Natural killer cell (primary cell): Measurements from ENCODE around the gene NELFE. TPM values are rescaled to one million over a fixed set of nuclear protein-coding genes. Genes with fewer than 3 reads are reported as not detected.

Experiments used
- ATAC-seq, 3 donors: fragments of 150-1000 bp in 2 of 3; fragments of 200-7000 bp in 1 of 3; cut with Tn5 transposase; 1 replicate in 1 of 3; 2 replicates in 2 of 3; pipeline ENCODE4 v1.10.0; 2021; ENCODE audit warnings: mild to moderate bottlenecking in 2 of 3, moderate library complexity in 2 of 3
- DNase-seq, 2 donors: peaks; one replicate each; pipeline versions ENCODE4 v3.0.0 to v3.0.0-alpha.2; 2013 to 2021; ENCODE audit warnings: mixed read lengths in 1 of 2
- H3K27ac ChIP-seq: one replicate; pipeline ENCODE4 v1.5.1; 2013; ENCODE audit warnings: mild to moderate bottlenecking, low read length
- H3K27me3 ChIP-seq: one replicate; pipeline ENCODE4 v1.6.1; 2013; ENCODE audit warnings: low read length; ENCODE audit not compliant: control insufficient read depth, insufficient read depth
- H3K36me3 ChIP-seq: one replicate; pipeline ENCODE4 v1.6.1; 2013; ENCODE audit warnings: low read length; ENCODE audit not compliant: control insufficient read depth, insufficient read depth
- H3K4me1 ChIP-seq: one replicate; pipeline ENCODE4 v1.6.1; 2013; ENCODE audit warnings: low read length; ENCODE audit not compliant: control insufficient read depth, insufficient read depth
- H3K4me3 ChIP-seq: one replicate; pipeline ENCODE4 v1.5.1; 2013; ENCODE audit warnings: low read length
- H3K9me3 ChIP-seq: one replicate; pipeline ENCODE4 v1.6.1; 2013; ENCODE audit warnings: low read length; ENCODE audit not compliant: control insufficient read depth, insufficient read depth
- H3K27ac Mint-ChIP-seq, 2 donors: one replicate each; pipeline ENCODE4 v1.8.0; 2022; ENCODE audit warnings: mild to moderate bottlenecking in 2 of 2, mixed read lengths in 2 of 2, moderate library complexity in 1 of 2
- H3K27me3 Mint-ChIP-seq, 2 donors: one replicate each; pipeline ENCODE4 v1.8.0; 2022; ENCODE audit warnings: low read depth in 2 of 2, mixed read lengths in 2 of 2
- H3K36me3 Mint-ChIP-seq: one replicate; pipeline ENCODE4 v1.8.0; 2022; ENCODE audit warnings: mixed read lengths
- H3K4me1 Mint-ChIP-seq, 2 donors: one replicate each; pipeline ENCODE4 v1.8.0; 2022; ENCODE audit warnings: mixed read lengths in 2 of 2
- H3K4me3 Mint-ChIP-seq: one replicate; pipeline ENCODE4 v1.8.0; 2022; ENCODE audit warnings: mild to moderate bottlenecking, moderate library complexity, mixed read lengths
- H3K9me3 Mint-ChIP-seq, 2 donors: one replicate each; pipeline ENCODE4 v1.8.0; 2022; ENCODE audit warnings: mixed read lengths in 2 of 2
- CTCF ChIP-seq: fragments of 200-600 bp; IDR thresholded peaks from one replicate; pipeline ENCODE4 v1.8.0; 2022; ENCODE audit warnings: antibody characterized with exemption
- WGBS: methylation state at CpG from one replicate; pipeline ENCODE4 v1.1.7; 2013; ENCODE audit warnings: missing lambda C conversion rate; ENCODE audit not compliant: insufficient coverage; 5-methylcytosine and 5-hydroxymethylcytosine counted together
- intact Hi-C: fragments of 100-400 bp; cut with micrococcal nuclease; formaldehyde crosslinking; loops from one replicate; pipeline ENCODE4 v1.14.2; 2022
- total RNA-seq, 4 donors: library from RNA; stranded (reverse); fragments of 120-200 nt in 1 of 4; gene quantifications; one replicate each; pipeline versions ENCODE4 v1.2.3 to v1.2.4, GENCODE V29; 2013 to 2022

Gene NELFE
- total RNA-seq, 3 donors from 2014 or later (not counting 1 experiment from before 2014, with no cell fraction given), result 52.6 to 62.3 (median 56.3) TPM

GRCh38 chr6:31903957-31904356, 54.8 kb downstream of the NELFE start:
- Mint-ChIP-seq H3K27me3 (peaks cover 0 to 5% of the 10 kb centered on the region in 2 donors), H3K9me3 (no peaks in the 10 kb centered on the region), H3K27ac (no peak overlapping the region), H3K36me3 (no peaks in the 10 kb centered on the region), H3K4me1 (peaks cover 16 to 30% of the 10 kb centered on the region in 2 donors), H3K4me3 (peak overlapping the region; percentile 50)
- H3K27ac ChIP-seq, result no peak overlapping the region
- no peak for ATAC-seq
- H3K9me3 ChIP-seq, result no peaks in the 10 kb centered on the region
- intact Hi-C loops, result no loop called here
- TF ChIP-seq CTCF, result no peak
- no peaks in the 10 kb centered on the region for H3K36me3 ChIP-seq
- DNase-seq, result no peak
- 95% methylated on average over 2 of the region's 3 CpGs for WGBS
- H3K4me1 ChIP-seq, result peaks cover 38% of the 10 kb centered on the region
- no peaks in the 10 kb centered on the region for H3K27me3 ChIP-seq
- H3K4me3 ChIP-seq, result no peak overlapping the region

Other genes with a start within 250 kb of the NELFE start
- under 1 TPM in 1 of 3 donors, not detected in 2; 0.94 TPM for gene LY6G6D, start 243.6 kb downstream of the NELFE start, total RNA-seq
- gene LY6G6C, start 237.2 kb downstream of the NELFE start, total RNA-seq, result not detected
- 10 to 100 TPM in 2 of 3 donors, 1 to 10 TPM in 1; 9.4 to 19.0 (median 12.8) TPM for gene MPIG6B, start 235.6 kb downstream of the NELFE start, total RNA-seq
- 10 to 100 TPM; 22.3 to 36.1 (median 24.6) TPM for gene DDAH2, start 229.7 kb downstream of the NELFE start, total RNA-seq
- gene CLIC1, start 222.4 kb downstream of the NELFE start, total RNA-seq, result 100 to 1,000 TPM; 348 to 363 (median 355) TPM
- gene MSH5, start 219.0 kb downstream of the NELFE start, total RNA-seq, result 10 to 100 TPM; 28.2 to 44.6 (median 43.7) TPM
- gene SAPCD1, start 196.3 kb downstream of the NELFE start, total RNA-seq, result 10 to 100 TPM in 1 of 3 donors, 1 to 10 TPM in 2; 5.4 to 14.5 (median 6.9) TPM
- gene VWA7, start 181.6 kb downstream of the NELFE start, total RNA-seq, result 1 to 10 TPM; 2.4 to 4.7 (median 3.2) TPM
- gene VARS1, start 163.2 kb downstream of the NELFE start, total RNA-seq, result 10 to 100 TPM; 45.2 to 58.6 (median 49.2) TPM
- gene LSM2, start 152.0 kb downstream of the NELFE start, total RNA-seq, result 10 to 100 TPM; 28.1 to 34.9 (median 29.2) TPM
- gene HSPA1L, start 143.7 kb downstream of the NELFE start, total RNA-seq, result 1 to 10 TPM; 2.0 to 4.5 (median 3.6) TPM
- gene HSPA1A, start 143.4 kb downstream of the NELFE start, total RNA-seq, result 10 to 100 TPM; 24.4 to 34.6 (median 34.5) TPM
- gene HSPA1B, start 131.2 kb downstream of the NELFE start, total RNA-seq, result 100 to 1,000 TPM in 1 of 3 donors, 10 to 100 TPM in 1, 1 to 10 TPM in 1; 8.5 to 112 (median 15.3) TPM
- gene NEU1, start 96.2 kb downstream of the NELFE start, total RNA-seq, result 10 to 100 TPM; 36.1 to 69.6 (median 51.5) TPM
- under 1 TPM in 1 of 3 donors, not detected in 2; 0.48 TPM for gene SLC44A4, start 80.0 kb downstream of the NELFE start, total RNA-seq
- gene EHMT2, start 61.3 kb downstream of the NELFE start, total RNA-seq, result 10 to 100 TPM; 49.3 to 56.6 (median 55.8) TPM
- gene ZBTB12, start 56.9 kb downstream of the NELFE start, total RNA-seq, result under 1 TPM; 0.54 to 0.77 (median 0.63) TPM
- 1 to 10 TPM in 2 of 3 donors, under 1 TPM in 1; 0.55 to 1.3 (median 1.0) TPM for gene C2, start 31.3 kb downstream of the NELFE start, total RNA-seq
- gene CFB, start 12.9 kb downstream of the NELFE start, total RNA-seq, result under 1 TPM in 1 of 3 donors, not detected in 2; 0.45 TPM
- 100 to 1,000 TPM; 119 to 184 (median 151) TPM for gene SKIC2, start 204 bp upstream of the NELFE start, total RNA-seq
- gene DXO, start 13.2 kb upstream of the NELFE start, total RNA-seq, result 10 to 100 TPM; 37.9 to 54.3 (median 49.0) TPM
- 1 to 10 TPM; 5.0 to 8.2 (median 5.4) TPM for gene C4A, start 23.1 kb upstream of the NELFE start, total RNA-seq
- gene C4B, start 55.8 kb upstream of the NELFE start, total RNA-seq, result 1 to 10 TPM; 4.0 to 5.1 (median 4.6) TPM
- under 1 TPM in 2 of 3 donors, not detected in 1; 0.28 to 0.43 TPM for gene CYP21A2, start 79.4 kb upstream of the NELFE start, total RNA-seq
- 10 to 100 TPM; 11.7 to 15.2 (median 13.5) TPM for gene TNXB, start 150.4 kb upstream of the NELFE start, total RNA-seq
- gene ATF6B, start 169.3 kb upstream of the NELFE start, total RNA-seq, result 100 to 1,000 TPM; 157 to 187 (median 178) TPM
- gene FKBPL, start 171.3 kb upstream of the NELFE start, total RNA-seq, result 1 to 10 TPM; 1.8 to 3.2 (median 2.4) TPM
- gene PRRT1, start 193.0 kb upstream of the NELFE start, total RNA-seq, result under 1 TPM; 0.38 to 0.63 (median 0.54) TPM
- 10 to 100 TPM; 16.3 to 28.3 (median 19.0) TPM for gene PPT2, start 195.2 kb upstream of the NELFE start, total RNA-seq
- gene EGFL8, start 205.6 kb upstream of the NELFE start, total RNA-seq, result 10 to 100 TPM; 18.2 to 22.9 (median 20.1) TPM
- gene AGPAT1, start 217.1 kb upstream of the NELFE start, total RNA-seq, result 10 to 100 TPM; 29.5 to 31.9 (median 31.2) TPM
- 10 to 100 TPM; 35.1 to 39.2 (median 36.6) TPM for gene RNF5, start 219.4 kb upstream of the NELFE start, total RNA-seq
- gene AGER, start 225.3 kb upstream of the NELFE start, total RNA-seq, result 10 to 100 TPM; 19.0 to 25.1 (median 22.9) TPM
- 100 to 1,000 TPM; 111 to 116 (median 112) TPM for gene PBX2, start 231.2 kb upstream of the NELFE start, total RNA-seq
- 100 to 1,000 TPM; 216 to 240 (median 221) TPM for gene GPSM3, start 233.7 kb upstream of the NELFE start, total RNA-seq